Glutamatergic neuron (in vitro differentiated cells): ENCODE data around the gene KANK4. TPM values are rescaled to one million over a fixed set of nuclear protein-coding genes. Genes with fewer than 3 reads are reported as not detected.

ENCODE experiments used
- DNase-seq: peaks from one replicate; pipeline ENCODE4 v3.0.0; 2022
- H3K27ac Mint-ChIP-seq: one replicate; pipeline ENCODE4 v1.8.0; 2020; ENCODE audit warnings: mild to moderate bottlenecking, mixed read lengths, inconsistent platforms; ENCODE audit not compliant: unreplicated experiment
- H3K27me3 Mint-ChIP-seq: one replicate; pipeline ENCODE4 v1.8.0; 2020; ENCODE audit warnings: mild to moderate bottlenecking, moderate library complexity, mixed read lengths, inconsistent platforms; ENCODE audit not compliant: unreplicated experiment
- H3K36me3 Mint-ChIP-seq: one replicate; pipeline ENCODE4 v1.8.0; 2020; ENCODE audit warnings: mild to moderate bottlenecking, mixed read lengths, inconsistent platforms; ENCODE audit not compliant: unreplicated experiment
- H3K4me1 Mint-ChIP-seq: one replicate; pipeline ENCODE4 v1.8.0; 2020; ENCODE audit warnings: mild to moderate bottlenecking, low read depth, mixed read lengths, inconsistent platforms; ENCODE audit not compliant: unreplicated experiment
- H3K4me3 Mint-ChIP-seq: one replicate; pipeline ENCODE4 v1.8.0; 2020; ENCODE audit warnings: mild to moderate bottlenecking, mixed read lengths, inconsistent platforms; ENCODE audit not compliant: unreplicated experiment
- H3K9me3 Mint-ChIP-seq: one replicate; pipeline ENCODE4 v1.8.0; 2020; ENCODE audit warnings: mild to moderate bottlenecking, moderate library complexity, mixed read lengths, inconsistent platforms; ENCODE audit not compliant: unreplicated experiment
- total RNA-seq: library from RNA; stranded (reverse); fragmentation: NEBNext Ultra II Directional; extraction: Animal tissue kit (Norgen Biotek cat#: 25700); gene quantifications from one replicate; pipeline ENCODE4 v1.2.1, GENCODE V29; 2021; ENCODE audit not compliant: unreplicated experiment
- TF ChIP-seq, protein P1 (sequence below): fragments of 200-600 bp; sonication (generic); IDR thresholded peaks from one replicate; pipeline ENCODE4 v1.5.0; 2021; ENCODE audit not compliant: partially characterized antibody, unreplicated experiment

The KANK4 gene
- total RNA-seq, 1 donor from 2014 or later = not detected

DNA sequence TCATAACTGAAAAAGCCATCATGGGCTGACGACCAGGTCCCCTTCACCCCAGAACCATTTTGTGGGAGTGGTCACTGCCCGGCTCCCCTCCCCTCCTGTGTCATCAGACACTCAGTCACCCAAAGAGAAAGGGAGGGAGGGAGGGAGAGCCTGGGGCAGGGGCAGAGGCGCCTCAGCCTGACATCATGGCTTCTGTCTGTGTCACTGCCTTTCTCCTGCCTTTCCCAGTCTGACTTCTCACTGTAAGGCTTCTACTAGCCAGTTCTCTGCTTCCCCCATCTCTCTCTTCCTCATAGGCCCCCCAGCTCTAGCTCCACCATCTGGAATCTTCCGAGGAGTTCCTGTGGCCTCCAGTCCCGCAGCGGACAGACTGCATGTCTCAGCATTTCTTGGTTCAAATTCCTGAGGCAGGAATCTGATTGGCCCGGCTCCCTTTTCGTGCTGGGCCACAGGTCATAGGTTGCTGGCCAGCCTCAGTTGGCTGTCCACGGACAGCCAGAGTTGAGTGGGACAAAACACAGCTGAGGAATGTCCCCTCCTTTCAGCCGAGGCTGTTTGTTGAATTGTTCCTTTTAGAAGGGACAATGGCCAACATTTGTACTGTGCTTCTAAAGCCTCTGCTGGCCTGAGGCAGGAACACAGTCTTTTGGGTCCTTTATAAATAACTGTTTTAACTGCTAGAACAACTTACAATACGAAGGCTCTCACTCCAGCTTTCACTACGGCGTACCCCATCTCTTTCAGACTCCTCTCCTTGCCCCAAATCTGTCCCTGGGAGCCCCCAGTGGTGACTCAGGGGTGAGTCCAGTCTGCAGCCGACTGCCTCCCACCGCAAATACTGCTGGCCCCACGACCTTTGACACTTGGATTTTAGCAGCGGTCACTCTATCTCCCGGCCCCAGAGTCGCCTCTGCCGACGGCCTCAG is 18.7 kb upstream of the KANK4 start:
- H3K4me3 Mint-ChIP-seq = no peak overlapping the region
- H3K27ac Mint-ChIP-seq = no peak overlapping the region
- DNase-seq = no peak
- peaks cover 8% of the 10 kb centered on the region for H3K27me3 Mint-ChIP-seq
- H3K9me3 Mint-ChIP-seq = peaks cover 3% of the 10 kb centered on the region
- peaks cover 2% of the 10 kb centered on the region for H3K4me1 Mint-ChIP-seq
- peaks cover 3% of the 10 kb centered on the region for H3K36me3 Mint-ChIP-seq
- TF ChIP-seq, protein P1, sequence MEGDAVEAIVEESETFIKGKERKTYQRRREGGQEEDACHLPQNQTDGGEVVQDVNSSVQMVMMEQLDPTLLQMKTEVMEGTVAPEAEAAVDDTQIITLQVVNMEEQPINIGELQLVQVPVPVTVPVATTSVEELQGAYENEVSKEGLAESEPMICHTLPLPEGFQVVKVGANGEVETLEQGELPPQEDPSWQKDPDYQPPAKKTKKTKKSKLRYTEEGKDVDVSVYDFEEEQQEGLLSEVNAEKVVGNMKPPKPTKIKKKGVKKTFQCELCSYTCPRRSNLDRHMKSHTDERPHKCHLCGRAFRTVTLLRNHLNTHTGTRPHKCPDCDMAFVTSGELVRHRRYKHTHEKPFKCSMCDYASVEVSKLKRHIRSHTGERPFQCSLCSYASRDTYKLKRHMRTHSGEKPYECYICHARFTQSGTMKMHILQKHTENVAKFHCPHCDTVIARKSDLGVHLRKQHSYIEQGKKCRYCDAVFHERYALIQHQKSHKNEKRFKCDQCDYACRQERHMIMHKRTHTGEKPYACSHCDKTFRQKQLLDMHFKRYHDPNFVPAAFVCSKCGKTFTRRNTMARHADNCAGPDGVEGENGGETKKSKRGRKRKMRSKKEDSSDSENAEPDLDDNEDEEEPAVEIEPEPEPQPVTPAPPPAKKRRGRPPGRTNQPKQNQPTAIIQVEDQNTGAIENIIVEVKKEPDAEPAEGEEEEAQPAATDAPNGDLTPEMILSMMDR = no peak

DNA sequence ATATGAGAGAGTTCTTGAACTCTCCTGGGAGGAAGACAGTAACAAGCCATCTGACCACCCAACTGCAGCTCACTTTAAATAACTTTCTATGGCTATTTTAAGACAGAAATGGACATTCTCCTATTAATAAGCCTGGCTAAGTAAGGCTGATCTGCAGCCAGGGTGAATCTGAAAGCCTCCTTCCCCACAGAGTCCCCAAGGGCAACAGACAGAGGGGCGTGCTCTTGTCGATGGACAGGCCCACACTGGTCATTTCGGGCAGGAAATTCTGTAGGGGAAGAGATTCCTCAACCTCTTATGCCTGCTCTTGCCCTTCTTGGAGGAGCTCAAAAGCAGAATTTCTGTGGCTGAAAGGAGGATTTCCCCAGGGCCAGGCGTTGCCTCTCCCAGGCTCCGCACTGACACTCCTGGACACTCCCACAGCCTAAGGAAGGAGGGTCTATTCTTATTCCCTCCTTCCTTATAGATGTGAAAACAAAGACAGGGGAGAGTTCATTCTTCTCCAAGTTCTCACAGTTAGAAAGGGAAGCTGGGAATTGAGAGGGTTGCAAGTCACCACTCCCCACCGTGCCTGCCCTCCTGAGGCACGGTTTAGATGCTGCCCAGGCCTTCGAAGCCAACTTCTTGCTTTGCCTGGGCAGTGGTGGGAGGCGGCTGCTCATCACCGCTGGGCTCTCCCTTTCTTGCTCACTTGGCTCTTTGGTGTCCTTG is 17.9 kb upstream of the KANK4 start:
- Mint-ChIP-seq H3K36me3 (peaks cover 3% of the 10 kb centered on the region), H3K4me1 (peaks cover 2% of the 10 kb centered on the region), H3K9me3 (peaks cover 3% of the 10 kb centered on the region), H3K27ac (no peak overlapping the region), H3K4me3 (no peak overlapping the region), H3K27me3 (peaks cover 8% of the 10 kb centered on the region)
- TF ChIP-seq, protein P1 = no peak
- DNase-seq = no peak

DNA sequence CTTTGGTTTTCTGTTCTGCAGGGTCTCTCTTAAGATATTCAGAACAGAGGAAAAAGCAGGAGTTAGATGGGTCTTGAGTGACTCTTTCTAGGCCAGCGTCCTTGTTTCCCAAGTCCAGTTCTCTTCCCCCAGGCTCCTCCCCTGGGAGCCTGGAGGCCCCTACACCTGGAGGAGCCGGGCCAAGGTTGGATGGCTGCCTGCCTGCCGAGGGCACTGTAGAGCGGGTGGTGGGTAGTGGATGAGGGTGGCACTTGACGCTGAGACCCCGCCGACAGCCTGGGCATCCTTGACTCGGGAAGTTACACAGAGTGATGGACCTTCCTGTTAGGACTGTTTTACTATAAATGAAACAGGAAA is 17.4 kb upstream of the KANK4 start:
- peaks cover 3% of the 10 kb centered on the region for H3K36me3 Mint-ChIP-seq
- H3K27me3 Mint-ChIP-seq = peaks cover 8% of the 10 kb centered on the region
- DNase-seq = no peak
- TF ChIP-seq, protein P1 = no peak
- H3K27ac Mint-ChIP-seq = no peak overlapping the region
- H3K4me1 Mint-ChIP-seq = peaks cover 2% of the 10 kb centered on the region
- H3K4me3 Mint-ChIP-seq = no peak overlapping the region
- H3K9me3 Mint-ChIP-seq = peaks cover 3% of the 10 kb centered on the region

DNA sequence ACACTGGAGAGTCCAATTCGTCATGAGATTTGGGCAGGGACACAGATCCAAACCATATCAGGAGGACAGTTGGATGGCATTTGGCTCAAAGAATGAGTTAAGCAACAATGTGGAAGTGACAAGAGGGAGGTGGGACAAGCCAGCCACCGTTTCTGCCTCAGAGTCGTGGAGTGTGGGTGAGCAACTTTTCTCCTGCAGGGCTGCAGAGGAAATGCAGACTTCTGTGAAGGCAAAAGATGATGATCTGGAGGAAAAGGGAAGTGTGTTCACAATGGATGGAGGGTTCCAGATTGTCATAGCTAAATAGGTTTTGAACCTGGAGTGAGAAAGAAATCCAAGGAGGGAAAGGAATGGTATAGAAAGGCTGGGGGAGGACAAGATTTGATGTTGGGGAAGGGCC is 16.4 kb upstream of the KANK4 start:
- Mint-ChIP-seq H3K27me3 (peaks cover 8% of the 10 kb centered on the region), H3K4me1 (peaks cover 2% of the 10 kb centered on the region), H3K9me3 (peaks cover 3% of the 10 kb centered on the region), H3K36me3 (peaks cover 3% of the 10 kb centered on the region), H3K27ac (no peak overlapping the region), H3K4me3 (no peak overlapping the region)
- DNase-seq = no peak
- TF ChIP-seq, protein P1 = no peak
